Tibial nerve (tissue), 4 donors: ENCODE results near the gene COL10A1. TPM values are rescaled to one million over a fixed set of nuclear protein-coding genes. Genes with fewer than 3 reads are reported as not detected.

Experiments
- DNase-seq, 2 donors: peaks; one replicate each; pipeline ENCODE4 v3.0.0-alpha.2; 2019; ENCODE audit warnings: low spot score in 2 of 2
- H3K27ac ChIP-seq, 4 donors: fragments of 200-600 bp; sonication (generic) in 3 of 4; one replicate each; pipeline ENCODE4 v1.5.1; 2017 to 2019; ENCODE audit warnings: mild to moderate bottlenecking in 1 of 4
- H3K27me3 ChIP-seq, 2 donors: fragments of 200-600 bp; sonication (generic) in 1 of 2; one replicate each; pipeline versions ENCODE4 v1.5.1 to v1.6.0; 2017 to 2019
- H3K36me3 ChIP-seq, 3 donors: fragments of 200-600 bp; sonication (generic); one replicate each; pipeline ENCODE4 v1.5.1; 2018 to 2019
- H3K4me1 ChIP-seq, 4 donors: fragments of 200-600 bp; sonication (generic) in 3 of 4; one replicate each; pipeline ENCODE4 v1.5.1; 2017 to 2019
- H3K4me3 ChIP-seq, 4 donors: fragments of 200-600 bp; sonication (generic) in 3 of 4; one replicate each; pipeline ENCODE4 v1.5.1; 2017 to 2019; ENCODE audit warnings: mild to moderate bottlenecking in 1 of 4, moderate library complexity in 1 of 4
- H3K9me3 ChIP-seq, 4 donors: fragments of 200-600 bp; sonication (generic) in 3 of 4; one replicate each; pipeline ENCODE4 v1.5.1; 2017 to 2019
- CTCF ChIP-seq, 5 experiments: fragments of 200-600 bp in 3 of 5; fragments of 450-650 bp in 2 of 5; sonication (generic) in 3 of 5; IDR thresholded peaks; one replicate each; pipeline ENCODE4 v1.5.1; 2016 to 2019; ENCODE audit warnings: antibody characterized with exemption in 5 of 5, mild to moderate bottlenecking in 3 of 5, moderate library complexity in 2 of 5
- EP300 ChIP-seq, 2 donors: sonication (generic); formaldehyde crosslinking; IDR thresholded peaks; one replicate each; pipeline ENCODE4 v1.6.1; 2017; ENCODE audit warnings: antibody characterized with exemption in 2 of 2, mild to moderate bottlenecking in 1 of 2
- POLR2A ChIP-seq, 2 donors: fragments of 450-650 bp; IDR thresholded peaks; one replicate each; pipeline ENCODE4 v1.6.1; 2017; ENCODE audit warnings: antibody characterized with exemption in 2 of 2, mild to moderate bottlenecking in 2 of 2, moderate library complexity in 2 of 2
- WGBS, 2 donors: methylation state at CpG; one replicate each; pipeline ENCODE4 v1.1.5; 2018; 5-methylcytosine and 5-hydroxymethylcytosine counted together
- total RNA-seq, 4 donors: library from RNA; depleted of rRNA; stranded (reverse); fragments of >200 nt; gene quantifications; one replicate each; pipeline ENCODE4 v1.1.0, GENCODE V29; 2016

COL10A1 gene
- total RNA-seq, 4 donors from 2014 or later = 0.22 to 0.42 TPM; not detected in 2

DNA sequence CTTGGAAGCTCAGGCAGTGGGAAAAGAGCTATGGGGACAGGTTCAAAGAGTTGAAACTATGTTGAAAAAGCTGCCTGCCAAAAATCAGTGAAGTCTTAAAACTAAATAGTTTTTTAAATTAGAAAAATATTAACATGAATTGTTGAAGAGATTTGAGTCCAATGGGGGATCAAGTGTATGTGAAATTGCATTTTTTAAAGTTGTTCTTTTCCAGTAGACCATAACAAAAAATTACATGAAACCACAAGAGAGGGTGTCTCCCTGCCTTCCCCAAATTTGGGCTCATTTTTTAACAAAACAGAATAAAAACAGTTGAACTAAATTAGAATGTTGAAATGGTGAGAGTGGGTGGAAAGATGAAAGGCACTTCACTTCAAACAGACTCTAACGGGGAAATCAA lies 31.5 kb upstream of the COL10A1 start:
- Histone ChIP-seq H3K4me1 (peaks cover 0 to 3% (median 0%) of the 10 kb centered on the region in 4 donors), H3K4me3 (no peak overlapping the region), H3K27me3 (no peaks in the 10 kb centered on the region), H3K27ac (no peak overlapping the region), H3K36me3 (no peaks in the 10 kb centered on the region), H3K9me3 (no peaks in the 10 kb centered on the region)
- WGBS, 2 donors = 52 to 67% methylated on average over 1 of the region's 1 CpG
- no peak for TF ChIP-seq EP300 (IDR thresholded peaks at IDR 0.05)
- TF ChIP-seq POLR2A (IDR thresholded peaks at IDR 0.05) = no peak
- no peak for TF ChIP-seq CTCF (IDR thresholded peaks at IDR 0.05)
- no peak for DNase-seq

DNA sequence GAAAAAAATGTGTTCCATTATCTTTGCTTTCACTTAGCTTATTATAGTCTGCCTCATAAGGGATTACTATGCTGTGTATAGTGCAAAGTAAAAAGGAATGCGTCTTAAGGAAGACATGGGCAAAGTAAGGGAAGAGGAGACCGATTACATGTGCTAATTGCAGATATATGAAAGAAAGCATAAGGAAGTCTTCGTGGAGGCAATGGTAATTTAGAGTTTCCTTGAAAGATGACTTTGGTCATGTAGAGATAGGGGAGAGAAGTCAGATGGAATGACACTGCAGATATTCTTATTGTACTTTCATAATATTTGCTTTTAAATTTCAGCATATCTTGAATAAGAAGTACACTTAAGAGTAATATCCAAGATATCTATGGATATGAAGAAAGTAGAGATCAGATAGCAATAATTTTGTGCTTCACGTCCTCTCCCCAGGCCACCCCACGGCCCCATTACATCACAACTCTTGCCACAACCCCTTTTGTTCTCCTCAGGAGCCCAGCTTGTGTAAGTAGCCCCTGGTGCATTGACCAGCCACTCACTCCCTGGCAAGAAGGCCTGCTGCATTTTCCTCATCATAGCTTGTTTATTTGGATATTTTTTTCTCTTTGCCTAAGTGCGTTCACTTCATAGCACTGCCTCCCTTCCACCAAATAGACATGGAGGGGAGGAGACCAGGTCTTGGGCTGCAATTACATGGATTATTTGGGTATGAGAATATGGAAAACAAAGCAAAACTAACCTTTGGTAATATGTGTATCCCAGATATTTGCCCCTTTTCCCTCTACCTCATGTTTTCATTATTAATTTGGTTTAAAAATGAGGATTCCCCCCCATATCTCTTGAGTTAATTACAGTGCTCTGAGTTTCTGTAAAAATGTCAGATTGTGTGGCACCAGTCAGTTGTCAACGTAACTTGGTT lies 30.7 kb upstream of the COL10A1 start:
- Histone ChIP-seq H3K27ac (no peak overlapping the region), H3K4me3 (no peak overlapping the region), H3K9me3 (no peaks in the 10 kb centered on the region), H3K27me3 (no peaks in the 10 kb centered on the region), H3K4me1 (peaks cover 0 to 3% (median 0%) of the 10 kb centered on the region in 4 donors), H3K36me3 (no peaks in the 10 kb centered on the region)
- TF ChIP-seq CTCF (IDR thresholded peaks at IDR 0.05) (no peak), POLR2A (IDR thresholded peaks at IDR 0.05) (no peak), EP300 (IDR thresholded peaks at IDR 0.05) (no peak)
- no peak for DNase-seq
- WGBS, 2 donors = 74 to 80% methylated on average over 7 of the region's 7 CpGs

DNA sequence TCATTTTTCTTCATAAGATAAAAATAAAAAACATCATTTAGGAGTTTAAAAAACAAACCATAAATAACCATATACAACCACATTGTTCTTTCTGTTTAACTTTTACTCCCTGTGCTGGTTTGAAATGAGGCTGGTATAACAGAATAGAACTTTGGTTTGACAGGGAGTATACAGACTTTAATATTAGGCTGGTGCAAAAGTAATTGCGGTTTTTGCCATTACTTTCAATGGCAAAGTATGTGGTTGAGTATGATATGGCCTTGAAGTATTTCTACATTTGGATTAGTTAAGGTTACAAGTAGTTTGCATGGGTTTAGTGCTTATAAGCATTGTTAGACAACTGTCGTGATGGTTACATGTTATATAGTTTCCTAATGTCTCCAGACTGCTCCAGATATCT lies 29.0 kb upstream of the COL10A1 start:
- WGBS, 2 donors = 94 to 95% methylated on average over 2 of the region's 2 CpGs
- Histone ChIP-seq H3K4me1 (peaks cover 0 to 3% (median 0%) of the 10 kb centered on the region in 4 donors), H3K4me3 (no peak overlapping the region), H3K27ac (no peak overlapping the region), H3K9me3 (no peaks in the 10 kb centered on the region), H3K36me3 (peaks cover 0 to 4% (median 0%) of the 10 kb centered on the region in 3 donors), H3K27me3 (no peaks in the 10 kb centered on the region)
- DNase-seq = no peak
- no peak for TF ChIP-seq EP300 (IDR thresholded peaks at IDR 0.05)
- no peak for TF ChIP-seq CTCF (IDR thresholded peaks at IDR 0.05)
- no peak for TF ChIP-seq POLR2A (IDR thresholded peaks at IDR 0.05)

GRCh38 chr6:116152620-116153019 lies 26.7 kb upstream of the COL10A1 start:
- Histone ChIP-seq H3K36me3 (peaks cover 0 to 4% (median 0%) of the 10 kb centered on the region in 3 donors), H3K27ac (no peak overlapping the region), H3K9me3 (no peaks in the 10 kb centered on the region), H3K4me1 (no peaks in the 10 kb centered on the region), H3K27me3 (no peaks in the 10 kb centered on the region), H3K4me3 (no peak overlapping the region)
- WGBS, 2 donors = 47 to 61% methylated on average over 1 of the region's 1 CpG
- DNase-seq = no peak
- TF ChIP-seq EP300 (IDR thresholded peaks at IDR 0.05) = no peak
- TF ChIP-seq POLR2A (IDR thresholded peaks at IDR 0.05) = no peak
- TF ChIP-seq CTCF (IDR thresholded peaks at IDR 0.05) = no peak
